GM12801 (cell line): ENCODE measurements around the gene PIGR.

ENCODE experiments used
- CTCF ChIP-seq: IDR thresholded peaks from one replicate; pipeline ENCODE4 v1.5.1; 2011; ENCODE audit warnings: control low read depth; ENCODE audit not compliant: insufficient read length; ENCODE audit errors: extremely low read depth

PIGR gene

GRCh38 chr1:206892351-206892984, 53.8 kb downstream of the PIGR start:
- no peak for TF ChIP-seq CTCF

- TF ChIP-seq CTCF, result no peak
These were observed 54.9 kb downstream of the PIGR start for GRCh38 chr1:206891412-206891811.

GRCh38 chr1:206890125-206891060, 55.9 kb downstream of the PIGR start:
- no peak for TF ChIP-seq CTCF

DNA sequence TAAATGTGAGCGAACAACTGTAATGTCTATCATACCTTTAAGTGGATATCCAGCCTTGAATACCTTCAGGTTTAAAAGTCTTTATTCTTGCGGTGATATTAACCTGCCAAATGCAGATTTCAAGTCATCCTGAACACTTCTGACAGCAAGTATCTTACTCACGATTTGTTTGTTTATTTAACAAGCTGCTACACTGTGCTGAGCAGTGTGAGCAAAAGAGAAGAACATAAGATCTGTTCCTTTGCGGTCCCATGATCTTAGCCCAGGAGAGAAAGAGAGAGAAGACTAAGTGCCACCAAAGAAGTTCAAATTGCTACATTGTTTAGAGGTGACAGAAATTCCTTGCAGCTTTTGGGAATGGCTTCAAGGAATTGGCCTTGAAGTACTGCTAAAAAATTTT, 58.6 kb downstream of the PIGR start:
- TF ChIP-seq CTCF, result no peak

DNA sequence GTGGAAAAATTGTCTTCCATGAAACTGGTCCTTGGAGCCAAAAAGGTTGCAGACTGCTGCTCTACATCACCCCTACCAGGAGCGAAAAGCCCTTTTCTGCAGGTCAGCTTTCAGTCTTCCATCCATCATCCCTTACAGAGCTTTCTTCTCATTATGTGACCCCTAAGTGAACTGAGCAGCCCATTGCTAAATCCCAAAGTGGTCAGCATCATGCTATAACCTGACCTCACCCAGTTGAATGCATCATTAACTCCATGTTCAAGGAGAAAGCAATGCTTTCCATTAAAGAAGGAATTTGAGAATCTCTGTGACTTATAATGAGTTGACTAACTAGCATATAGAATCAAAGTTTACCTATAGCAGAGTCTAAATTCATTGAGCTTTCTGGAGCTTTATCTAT, 59.4 kb downstream of the PIGR start:
- TF ChIP-seq CTCF, result no peak

DNA sequence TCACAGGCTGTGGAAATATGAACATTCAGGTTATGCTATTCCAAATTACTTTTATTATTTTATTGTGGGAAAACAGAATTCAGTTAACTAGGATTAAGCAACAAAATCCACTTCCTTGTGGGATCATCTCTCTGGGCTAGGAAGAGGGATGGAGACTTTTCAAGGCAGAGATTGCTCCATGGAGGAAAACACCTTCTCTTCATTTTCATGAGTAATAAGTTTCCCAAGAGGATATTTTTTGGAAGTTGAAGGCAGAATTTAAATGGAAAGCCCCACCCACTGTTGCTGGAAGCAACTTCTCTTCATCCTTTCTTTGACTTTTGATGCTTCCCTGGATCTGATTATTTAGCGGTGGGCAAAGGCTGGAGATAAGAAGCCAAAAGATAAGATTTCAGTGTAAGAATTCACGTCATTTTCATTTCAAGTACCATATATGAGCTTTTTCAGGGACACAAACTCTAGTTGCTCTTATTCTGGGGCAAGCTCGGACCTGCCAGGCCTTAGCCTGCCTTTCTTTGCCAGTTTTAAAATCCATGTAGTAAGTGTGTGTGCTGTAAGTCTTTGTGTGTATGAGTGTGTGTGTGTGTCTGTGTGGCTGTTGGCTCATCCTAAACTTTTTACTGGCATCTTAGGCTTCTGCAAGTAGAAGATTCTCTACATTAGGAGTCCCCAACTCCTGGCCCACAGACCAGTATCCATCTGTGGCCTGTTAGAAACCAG, 60.8 kb downstream of the PIGR start:
- TF ChIP-seq CTCF, result no peak

DNA sequence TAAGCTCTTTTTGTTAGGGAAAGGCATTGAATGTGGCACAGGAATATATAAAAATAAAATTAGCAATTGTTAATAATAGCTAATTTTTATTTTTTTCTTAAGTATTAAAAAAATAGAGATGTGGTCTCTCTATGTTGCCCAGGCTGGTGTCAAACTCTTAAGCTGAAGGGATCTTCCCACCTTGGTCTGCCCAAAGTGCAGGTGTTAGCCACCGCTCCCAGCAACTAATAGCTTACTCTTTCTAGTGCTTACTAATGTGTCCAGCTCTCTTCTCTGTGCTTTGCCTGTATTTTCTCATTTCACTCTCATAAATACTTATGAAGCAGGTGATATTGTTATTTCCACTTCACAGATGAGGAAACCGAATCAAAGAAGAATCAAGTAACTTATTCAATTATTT, 62.4 kb downstream of the PIGR start:
- TF ChIP-seq CTCF, result no peak
